ENCODE data around the gene DPP4. TPM values are rescaled to one million over a fixed set of nuclear protein-coding genes. Genes with fewer than 3 reads are reported as not detected.

DPP4 gene
- total and polyA plus RNA-seq, 2 of the 13 experiments (the other 11 are each of a cell fraction or from before 2014, with no cell fraction given): 39.4 to 109 TPM

- Histone ChIP-seq H3K27ac (ENCODE audit: extremely low read length, insufficient read depth, low read length) (peak overlapping the region; percentile 41), H3K36me3 (replicated peaks in 1 of 2; ENCODE audit: control insufficient read depth in 1 of 2, insufficient read depth in 2 of 2, low read length in 2 of 2) (peaks cover 9 to 28% of the 10 kb centered on the region in 2 experiments; a peak in 4 of 5 replicates), H3K9ac (ENCODE audit: insufficient read depth, low read depth, low read length) (no peak overlapping the region), H3K4me1 (ENCODE audit: insufficient read depth, low read length) (peaks cover 34% of the 10 kb centered on the region), H3K4me2 (ENCODE audit: low read depth, low read length) (no peak overlapping the region), H4K20me1 (ENCODE audit: insufficient read depth, low read length) (no peaks in the 10 kb centered on the region), H3K4me3 (replicated peaks in 1 of 3; ENCODE audit: insufficient read depth in 1 of 3, low read depth in 2 of 3, low read length in 3 of 3) (no peak overlapping the region), H3K9me3 (ENCODE audit: low read length) (no peaks in the 10 kb centered on the region), H2AFZ (ENCODE audit: low read length) (no peak overlapping the region), H3K79me2 (ENCODE audit: insufficient read depth, low read length) (no peaks in the 10 kb centered on the region), H3K27me3 (ENCODE audit: control insufficient read depth in 1 of 2, insufficient read depth in 2 of 2, low read length in 2 of 2) (no peaks in the 10 kb centered on the region)
- CTCF ChIA-PET (ENCODE audit: low intra/inter-chr PET ratio, low total read pairs): no interaction called here
- ATAC-seq: no peak
- DNase-seq (ENCODE audit: low spot score): no peak
- intact Hi-C loops (cut with micrococcal nuclease; ENCODE audit: unreplicated experiment) (no loop called here), in situ Hi-C loops (cut with HindIII; ENCODE audit: extremely low pct_ligation_motif_present, low pct_unique_long_range_greater_than_20kb) (no loop called here)
- FAIRE-seq: no peak
- POLR2A ChIA-PET: interaction anchor here (1.2 to 1.9 kb wide), 3 partner anchors 41 to 84 kb away, joined by 3 to 4 read pairs (median 4); partner anchors contain the start of gene DPP4
- WGBS (ENCODE audit: low lambda C conversion rate): 97% methylated on average over 4 of the region's 4 CpGs
- TF ChIP-seq ZNF580 (CRISPR knock-in tag; IDR thresholded peaks at IDR 0.05; ENCODE audit: borderline replicate concordance, low read depth) (no peak), CC2D1A (CRISPR knock-in tag; IDR thresholded peaks at IDR 0.05) (no peak), RNF219 (CRISPR knock-in tag; IDR thresholded peaks at IDR 0.05) (0 out of 2 replicates have a peak, but pooled peaks have one; percentile 36), ZFY (CRISPR knock-in tag; IDR thresholded peaks at IDR 0.05) (no peak), ZNF253 (CRISPR knock-in tag; IDR thresholded peaks at IDR 0.05; ENCODE audit: borderline replicate concordance) (no peak), THRA (CRISPR knock-in tag; IDR thresholded peaks at IDR 0.05; ENCODE audit: borderline replicate concordance) (no peak)
- TF ChIP-seq, protein P1, sequence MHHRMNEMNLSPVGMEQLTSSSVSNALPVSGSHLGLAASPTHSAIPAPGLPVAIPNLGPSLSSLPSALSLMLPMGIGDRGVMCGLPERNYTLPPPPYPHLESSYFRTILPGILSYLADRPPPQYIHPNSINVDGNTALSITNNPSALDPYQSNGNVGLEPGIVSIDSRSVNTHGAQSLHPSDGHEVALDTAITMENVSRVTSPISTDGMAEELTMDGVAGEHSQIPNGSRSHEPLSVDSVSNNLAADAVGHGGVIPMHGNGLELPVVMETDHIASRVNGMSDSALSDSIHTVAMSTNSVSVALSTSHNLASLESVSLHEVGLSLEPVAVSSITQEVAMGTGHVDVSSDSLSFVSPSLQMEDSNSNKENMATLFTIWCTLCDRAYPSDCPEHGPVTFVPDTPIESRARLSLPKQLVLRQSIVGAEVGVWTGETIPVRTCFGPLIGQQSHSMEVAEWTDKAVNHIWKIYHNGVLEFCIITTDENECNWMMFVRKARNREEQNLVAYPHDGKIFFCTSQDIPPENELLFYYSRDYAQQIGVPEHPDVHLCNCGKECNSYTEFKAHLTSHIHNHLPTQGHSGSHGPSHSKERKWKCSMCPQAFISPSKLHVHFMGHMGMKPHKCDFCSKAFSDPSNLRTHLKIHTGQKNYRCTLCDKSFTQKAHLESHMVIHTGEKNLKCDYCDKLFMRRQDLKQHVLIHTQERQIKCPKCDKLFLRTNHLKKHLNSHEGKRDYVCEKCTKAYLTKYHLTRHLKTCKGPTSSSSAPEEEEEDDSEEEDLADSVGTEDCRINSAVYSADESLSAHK (CRISPR knock-in tag; IDR thresholded peaks at IDR 0.05; ENCODE audit: borderline replicate concordance): no peak
- BruUV-seq (replicated peaks): no TSS peak
These were observed 45.5 kb downstream of the DPP4 start for GRCh38 chr2:162028511-162028910.
